Smooth muscle cell (in vitro differentiated cells): ENCODE results near the gene IVL. TPM values are rescaled to one million over a fixed set of nuclear protein-coding genes. Genes with fewer than 3 reads are reported as not detected.

Experiments used
- DNase-seq: peaks from one replicate; lab custom pipeline; 2025; ENCODE audit not compliant: unreplicated experiment; lab: John Stamatoyannopoulos, UW
- H2AFZ ChIP-seq: fragments of 200-600 bp; sonication (generic); 2 replicates; pipeline ENCODE4 v1.6.0; 2016; ENCODE audit warnings: antibody characterized with exemption, low read depth, mild to moderate bottlenecking
- H3F3A ChIP-seq: fragments of 200-600 bp; sonication (generic); 2 replicates; pipeline ENCODE4 v1.6.0; 2017; ENCODE audit warnings: antibody characterized with exemption, low read depth
- H3K27ac ChIP-seq: fragments of 200-600 bp; sonication (generic); 2 replicates; pipeline ENCODE4 v1.5.1; 2016; ENCODE audit warnings: low read depth, mild to moderate bottlenecking
- H3K27me3 ChIP-seq: fragments of 200-600 bp; sonication (generic); 2 replicates; pipeline ENCODE4 v1.6.1; 2016; ENCODE audit warnings: low read depth, mild to moderate bottlenecking
- H3K36me3 ChIP-seq: fragments of 200-600 bp; sonication (generic); 2 replicates; pipeline ENCODE4 v1.5.1; 2016; ENCODE audit warnings: low read depth
- H3K4me1 ChIP-seq: fragments of 200-600 bp; sonication (generic); 2 replicates; pipeline ENCODE4 v1.5.1; 2016; ENCODE audit warnings: low read depth
- H3K4me2 ChIP-seq: fragments of 200-600 bp; sonication (generic); 2 replicates; pipeline ENCODE4 v1.6.0; 2016; ENCODE audit warnings: mild to moderate bottlenecking
- H3K4me3 ChIP-seq: fragments of 200-600 bp; sonication (generic); 2 replicates; pipeline ENCODE4 v1.5.1; 2016; ENCODE audit warnings: mild to moderate bottlenecking
- H3K79me2 ChIP-seq: fragments of 200-600 bp; sonication (generic); 2 replicates; pipeline ENCODE4 v1.6.0; 2016; ENCODE audit warnings: low read depth, mild to moderate bottlenecking
- H3K9ac ChIP-seq: fragments of 200-600 bp; sonication (generic); 2 replicates; pipeline ENCODE4 v1.6.0; 2016; ENCODE audit warnings: low read depth
- H3K9me3 ChIP-seq: fragments of 200-600 bp; sonication (generic); replicated peaks from 2 replicates; pipeline ENCODE4 v1.5.1; 2016; ENCODE audit warnings: low read depth
- H4K20me1 ChIP-seq: fragments of 200-600 bp; sonication (generic); 2 replicates; pipeline ENCODE4 v1.6.0; 2016; ENCODE audit warnings: low read depth
- CTCF ChIP-seq: fragments of 200-600 bp; sonication (generic); IDR thresholded peaks from 2 replicates; pipeline ENCODE4 v1.5.1; 2017; ENCODE audit warnings: borderline replicate concordance, mild to moderate bottlenecking, antibody characterized with exemption; ENCODE audit not compliant: insufficient read depth, poor library complexity, severe bottlenecking
- WGBS: methylation state at CpG from one replicate; pipeline ENCODE4 v1.1.7; 2016; ENCODE audit warnings: low lambda C conversion rate; 5-methylcytosine and 5-hydroxymethylcytosine counted together
- polyA plus RNA-seq: library from polyadenylated mRNA; unstranded; fragments of >200 nt; fragmentation: Nextera tagmentation; extraction: Ambion mirVana; gene quantifications from 2 replicates; pipeline ENCODE4 v1.2.1, GENCODE V29; 2016
- total RNA-seq: library from RNA; depleted of rRNA; stranded (reverse); fragments of >200 nt; gene quantifications from 2 replicates; pipeline ENCODE4 v1.2.3, GENCODE V29; 2014

IVL gene
- total and polyA plus RNA-seq, 2 experiments from 2014 or later: 0.47 to 0.67 TPM

- Histone ChIP-seq H3K79me2 (no peaks in the 10 kb centered on the region), H3K9me3 (no peaks in the 10 kb centered on the region), H2AFZ (no peak within 1 kb of the TSS), H3K27me3 (no peaks in the 10 kb centered on the region), H3K36me3 (no peaks in the 10 kb centered on the region), H3F3A (no peaks in the 10 kb centered on the region), H3K27ac (no peak within 1 kb of the TSS), H3K4me1 (no peaks in the 10 kb centered on the region), H4K20me1 (no peaks in the 10 kb centered on the region), H3K9ac (no peak within 1 kb of the TSS), H3K4me3 (no peak within 1 kb of the TSS), H3K4me2 (no peak within 1 kb of the TSS)
- TF ChIP-seq CTCF: no peak
- DNase-seq: no peak
- WGBS: 0% methylated on average over 1 of the region's 1 CpG
These were observed 30.3 kb upstream of the IVL start, which contains the start of gene SMCP for GRCh38 chr1:152878042-152878441. TSS of gene SMCP (plus strand) at chr1:152878322. CDS start at chr1:152884423, 6,101 bp downstream.

- no peak for DNase-seq
- Histone ChIP-seq H3K27ac (no peak overlapping the region), H2AFZ (no peak overlapping the region), H4K20me1 (no peaks in the 10 kb centered on the region), H3K4me3 (no peak overlapping the region), H3K79me2 (no peaks in the 10 kb centered on the region), H3K4me1 (no peaks in the 10 kb centered on the region), H3F3A (no peaks in the 10 kb centered on the region), H3K9me3 (no peaks in the 10 kb centered on the region), H3K36me3 (no peaks in the 10 kb centered on the region), H3K9ac (no peak overlapping the region), H3K27me3 (no peaks in the 10 kb centered on the region), H3K4me2 (no peak overlapping the region)
- no peak for TF ChIP-seq CTCF
These were observed 28.7 kb upstream of the IVL start for GRCh38 chr1:152879559-152880198.

GRCh38 chr1:152880316-152880715, 28.0 kb upstream of the IVL start:
- Histone ChIP-seq H2AFZ (no peak overlapping the region), H3K4me1 (no peaks in the 10 kb centered on the region), H4K20me1 (no peaks in the 10 kb centered on the region), H3K79me2 (no peaks in the 10 kb centered on the region), H3K27me3 (no peaks in the 10 kb centered on the region), H3K36me3 (no peaks in the 10 kb centered on the region), H3F3A (no peaks in the 10 kb centered on the region), H3K4me3 (no peak overlapping the region), H3K27ac (no peak overlapping the region), H3K9ac (no peak overlapping the region), H3K9me3 (no peaks in the 10 kb centered on the region), H3K4me2 (no peak overlapping the region)
- no peak for TF ChIP-seq CTCF
- no peak for DNase-seq
- WGBS: 72% methylated on average over 4 of the region's 4 CpGs

- H4K20me1 ChIP-seq: no peaks in the 10 kb centered on the region
- no peaks in the 10 kb centered on the region for H3K36me3 ChIP-seq
- H3K4me1 ChIP-seq: no peaks in the 10 kb centered on the region
- H3K27ac ChIP-seq: no peak overlapping the region
- no peak for DNase-seq
- 75% methylated on average over 5 of the region's 5 CpGs for WGBS
- H3K4me3 ChIP-seq: no peak overlapping the region
- no peak overlapping the region for H2AFZ ChIP-seq
- no peak overlapping the region for H3K4me2 ChIP-seq
- no peaks in the 10 kb centered on the region for H3K9me3 ChIP-seq
- no peak overlapping the region for H3K9ac ChIP-seq
- H3K27me3 ChIP-seq: no peaks in the 10 kb centered on the region
- no peaks in the 10 kb centered on the region for H3K79me2 ChIP-seq
- H3F3A ChIP-seq: no peaks in the 10 kb centered on the region
- TF ChIP-seq CTCF: no peak
These were observed 27.4 kb upstream of the IVL start for GRCh38 chr1:152880907-152881306.
